ENCODE measurements around the gene CPLX1.

Gene CPLX1

GRCh38 chr4:833731-834367 is 7.9 kb upstream of the CPLX1 start:
- DNase-seq (ENCODE audit: extremely low read depth in 1 of 2, low read depth in 1 of 2) = no peak

GRCh38 chr4:833156-833555 is 7.2 kb upstream of the CPLX1 start:
- DNase-seq (ENCODE audit: extremely low read depth in 1 of 2, low read depth in 1 of 2) = no peak

- no peak for DNase-seq (ENCODE audit: extremely low read depth in 1 of 2, low read depth in 1 of 2)
These were observed 6.6 kb upstream of the CPLX1 start for GRCh38 chr4:832536-832935.

GRCh38 chr4:832108-832507 is 6.2 kb upstream of the CPLX1 start:
- DNase-seq (ENCODE audit: extremely low read depth in 1 of 2, low read depth in 1 of 2) = no peak

- no peak for DNase-seq (ENCODE audit: extremely low read depth in 1 of 2, low read depth in 1 of 2)
These were observed 5.5 kb upstream of the CPLX1 start for GRCh38 chr4:831483-831805.

- no peak for DNase-seq (ENCODE audit: extremely low read depth in 1 of 2, low read depth in 1 of 2)
These were observed 4.9 kb upstream of the CPLX1 start for GRCh38 chr4:830601-831482.

GRCh38 chr4:829761-830600 is 4.1 kb upstream of the CPLX1 start:
- DNase-seq (ENCODE audit: extremely low read depth in 1 of 2, low read depth in 1 of 2) = no peak

GRCh38 chr4:829291-829690 is 3.4 kb upstream of the CPLX1 start:
- no peak for DNase-seq (ENCODE audit: extremely low read depth in 1 of 2, low read depth in 1 of 2)

- no peak for DNase-seq (ENCODE audit: extremely low read depth in 1 of 2, low read depth in 1 of 2)
These were observed 2.8 kb upstream of the CPLX1 start for GRCh38 chr4:828641-829271.

GRCh38 chr4:827209-828081 is 1.5 kb upstream of the CPLX1 start:
- no peak for DNase-seq (ENCODE audit: extremely low read depth in 1 of 2, low read depth in 1 of 2)

GRCh38 chr4:826508-827208 is 729 bp upstream of the CPLX1 start:
- DNase-seq (ENCODE audit: extremely low read depth in 1 of 2, low read depth in 1 of 2) = no peak

GRCh38 chr4:825063-825970 is 612 bp downstream of the CPLX1 start:
- DNase-seq (ENCODE audit: extremely low read depth in 1 of 2, low read depth in 1 of 2) = no peak

GRCh38 chr4:824461-825062 is 1.4 kb downstream of the CPLX1 start:
- no peak for DNase-seq (ENCODE audit: extremely low read depth in 1 of 2, low read depth in 1 of 2)

- DNase-seq (ENCODE audit: extremely low read depth in 1 of 2, low read depth in 1 of 2) = no peak
These were observed 2.0 kb downstream of the CPLX1 start for GRCh38 chr4:823761-824460.

- DNase-seq (ENCODE audit: extremely low read depth in 1 of 2, low read depth in 1 of 2) = no peak
These were observed 2.7 kb downstream of the CPLX1 start for GRCh38 chr4:823176-823760.

GRCh38 chr4:822361-823175 is 3.4 kb downstream of the CPLX1 start:
- DNase-seq (ENCODE audit: extremely low read depth in 1 of 2, low read depth in 1 of 2) = no peak
